HL-60 (cell line): ENCODE measurements around the gene PSMA5.
"Not testable (repeated sequence)": the region's sequence is repeated elsewhere in the genome, so short reads cannot be mapped to it uniquely, and the experiment has no call there.

ENCODE experiments used
- CTCF ChIP-seq: IDR thresholded peaks from one replicate; pipeline ENCODE4 v1.5.1; 2011; ENCODE audit warnings: low read length, control low read depth, inconsistent platforms; ENCODE audit not compliant: insufficient read depth
- POLR2AphosphoS5 ChIP-seq: IDR thresholded peaks from 2 replicates; pipeline ENCODE4 v1.6.1; 2012; ENCODE audit warnings: low read depth
- REST ChIP-seq: IDR thresholded peaks from 2 replicates; pipeline ENCODE4 v1.6.1; 2012; ENCODE audit warnings: low read depth; ENCODE audit not compliant: insufficient replicate concordance
- SPI1 ChIP-seq: IDR thresholded peaks from 2 replicates; pipeline ENCODE4 v1.6.1; 2012; ENCODE audit warnings: low read depth, mild to moderate bottlenecking, borderline replicate concordance

GRCh38 chr1:109395282-109395599 lies 31.0 kb downstream of the PSMA5 start:
- TF ChIP-seq POLR2AphosphoS5, CTCF, REST, SPI1: not testable (repeated sequence)
